ENCODE results near the gene PPFIA2. TPM values are rescaled to one million over a fixed set of nuclear protein-coding genes. Genes with fewer than 3 reads are reported as not detected.

PPFIA2 gene
- total and polyA plus RNA-seq, 9 of the 15 experiments (the other 6 are each of a cell fraction or from before 2014, with no cell fraction given) = not detected

DNA sequence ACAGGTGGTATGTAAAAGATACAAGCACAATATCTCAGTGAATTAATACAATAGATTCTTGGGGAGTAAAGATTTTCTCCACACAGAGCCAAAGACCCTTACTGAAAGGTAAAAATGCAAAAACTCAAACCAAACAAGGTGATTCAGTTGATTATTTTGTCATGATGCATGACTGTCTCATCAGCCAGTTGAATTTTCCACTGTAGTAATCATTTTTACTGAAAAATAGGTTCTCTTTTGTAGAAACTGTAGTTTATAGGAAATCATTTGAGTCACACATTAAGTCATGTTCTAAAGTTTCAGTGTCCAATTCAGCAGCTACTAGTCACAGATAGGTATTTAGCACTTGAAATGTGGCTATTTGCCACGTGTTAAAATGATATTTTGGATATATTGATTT lies 53.6 kb downstream of the PPFIA2 start:
- H3K27me3 ChIP-seq (ENCODE audit: control insufficient read depth in 2 of 2, insufficient read depth in 2 of 2, low read length in 2 of 2) = no peaks in the 10 kb centered on the region
- POLR2A ChIA-PET = no interaction called here
- no peak overlapping the region for H3K4me2 ChIP-seq (ENCODE audit: insufficient read depth, low read length)
- no peaks in the 10 kb centered on the region for H4K20me1 ChIP-seq (replicated peaks; ENCODE audit: control insufficient read depth, insufficient read depth, low read length)
- BruUV-seq (replicated peaks) = no TSS peak
- H3K4me3 ChIP-seq = no peak overlapping the region
- no peaks in the 10 kb centered on the region for H3K4me1 ChIP-seq (replicated peaks in 1 of 2; ENCODE audit: control insufficient read depth in 2 of 2, insufficient read depth in 2 of 2, low read length in 2 of 2)
- TF ChIP-seq FOXJ3 (CRISPR knock-in tag; IDR thresholded peaks at IDR 0.05) = no peak
- TF ChIP-seq FOSL1 (tag; conservative IDR thresholded peaks at IDR 0.05) = no peak
- no peak for TF ChIP-seq ARID1B (IDR thresholded peaks at IDR 0.05)
- no peak for TF ChIP-seq HNRNPK (IDR thresholded peaks at IDR 0.05; ENCODE audit: low read depth, low read length, poor library complexity, severe bottlenecking)
- no peak for ATAC-seq
- in situ Hi-C loops (cut with MboI) (no loop called here), intact Hi-C loops (cut with micrococcal nuclease) (no loop called here)
- 0% methylated on average over 1 of the region's 1 CpG for WGBS (ENCODE audit: insufficient coverage, low coverage, missing lambda C conversion rate)
- FAIRE-seq = no peak
- no peak overlapping the region for H3K9ac ChIP-seq (ENCODE audit: insufficient read depth in 1 of 2, low read depth in 2 of 2, low read length in 2 of 2)
- DNase-seq (ENCODE audit: extremely low read depth in 1 of 4, low spot score in 3 of 4) = no peak
- H3K9me3 ChIP-seq (replicated peaks; ENCODE audit: control insufficient read depth, insufficient read depth, low read depth, low read length) = no peaks in the 10 kb centered on the region
- H3K36me3 ChIP-seq (ENCODE audit: control insufficient read depth, insufficient read depth, low read length) = no peaks in the 10 kb centered on the region
- CTCF ChIA-PET (ENCODE audit: low intra/inter-chr PET ratio) = no interaction called here
- H3K27ac ChIP-seq (ENCODE audit: extremely low read depth, low read depth, low read length) = no peak overlapping the region
- no peak overlapping the region for H2AFZ ChIP-seq (ENCODE audit: low read depth, low read length)
- no peaks in the 10 kb centered on the region for H3K79me2 ChIP-seq (ENCODE audit: control insufficient read depth, insufficient read depth, low read length)
- no peaks in the 10 kb centered on the region for H3K9me1 ChIP-seq (ENCODE audit: control insufficient read depth, insufficient read depth, low read length)

DNA sequence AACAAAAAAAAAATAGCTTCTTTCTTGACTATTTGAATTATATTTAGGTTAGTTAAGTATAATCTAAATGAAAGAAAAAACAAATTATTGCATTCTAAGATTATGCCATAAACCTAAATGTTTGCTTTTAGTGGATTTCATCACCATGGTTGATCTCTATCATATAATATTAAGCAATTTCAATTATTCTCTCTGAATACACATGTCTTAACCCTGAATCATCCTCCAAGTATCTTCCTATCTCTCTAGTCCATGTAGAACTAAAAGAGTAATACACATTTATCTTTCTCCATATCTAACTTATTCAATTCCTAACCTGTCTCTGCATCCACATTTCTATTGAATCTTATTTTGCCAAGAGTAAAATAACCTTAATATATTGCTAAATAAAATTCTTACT lies 59.6 kb downstream of the PPFIA2 start:
- no peak for FAIRE-seq
- in situ Hi-C loops (cut with MboI) (no loop called here), intact Hi-C loops (cut with micrococcal nuclease) (no loop called here)
- Histone ChIP-seq H4K20me1 (replicated peaks; ENCODE audit: control insufficient read depth, insufficient read depth, low read length) (no peaks in the 10 kb centered on the region), H3K9me1 (ENCODE audit: control insufficient read depth, insufficient read depth, low read length) (no peaks in the 10 kb centered on the region), H3K9me3 (replicated peaks; ENCODE audit: control insufficient read depth, insufficient read depth, low read depth, low read length) (no peaks in the 10 kb centered on the region), H3K36me3 (ENCODE audit: control insufficient read depth, insufficient read depth, low read length) (no peaks in the 10 kb centered on the region), H3K27me3 (ENCODE audit: control insufficient read depth in 2 of 2, insufficient read depth in 2 of 2, low read length in 2 of 2) (no peaks in the 10 kb centered on the region), H3K79me2 (ENCODE audit: control insufficient read depth, insufficient read depth, low read length) (no peaks in the 10 kb centered on the region), H2AFZ (ENCODE audit: low read depth, low read length) (no peak overlapping the region), H3K4me2 (ENCODE audit: insufficient read depth, low read length) (no peak overlapping the region), H3K27ac (ENCODE audit: extremely low read depth, low read depth, low read length) (no peak overlapping the region), H3K4me1 (replicated peaks in 1 of 2; ENCODE audit: control insufficient read depth in 2 of 2, insufficient read depth in 2 of 2, low read length in 2 of 2) (no peaks in the 10 kb centered on the region), H3K4me3 (no peak overlapping the region), H3K9ac (ENCODE audit: insufficient read depth in 1 of 2, low read depth in 2 of 2, low read length in 2 of 2) (no peak overlapping the region)
- CTCF ChIA-PET (ENCODE audit: low intra/inter-chr PET ratio) = no interaction called here
- POLR2A ChIA-PET = no interaction called here
- no peak for DNase-seq (ENCODE audit: extremely low read depth in 1 of 4, low spot score in 3 of 4)
- no peak for ATAC-seq
- BruUV-seq (replicated peaks) = no TSS peak
- TF ChIP-seq POLR2G (IDR thresholded peaks at IDR 0.05; ENCODE audit: low read depth, low read length) = no peak
- TF ChIP-seq, protein P1, sequence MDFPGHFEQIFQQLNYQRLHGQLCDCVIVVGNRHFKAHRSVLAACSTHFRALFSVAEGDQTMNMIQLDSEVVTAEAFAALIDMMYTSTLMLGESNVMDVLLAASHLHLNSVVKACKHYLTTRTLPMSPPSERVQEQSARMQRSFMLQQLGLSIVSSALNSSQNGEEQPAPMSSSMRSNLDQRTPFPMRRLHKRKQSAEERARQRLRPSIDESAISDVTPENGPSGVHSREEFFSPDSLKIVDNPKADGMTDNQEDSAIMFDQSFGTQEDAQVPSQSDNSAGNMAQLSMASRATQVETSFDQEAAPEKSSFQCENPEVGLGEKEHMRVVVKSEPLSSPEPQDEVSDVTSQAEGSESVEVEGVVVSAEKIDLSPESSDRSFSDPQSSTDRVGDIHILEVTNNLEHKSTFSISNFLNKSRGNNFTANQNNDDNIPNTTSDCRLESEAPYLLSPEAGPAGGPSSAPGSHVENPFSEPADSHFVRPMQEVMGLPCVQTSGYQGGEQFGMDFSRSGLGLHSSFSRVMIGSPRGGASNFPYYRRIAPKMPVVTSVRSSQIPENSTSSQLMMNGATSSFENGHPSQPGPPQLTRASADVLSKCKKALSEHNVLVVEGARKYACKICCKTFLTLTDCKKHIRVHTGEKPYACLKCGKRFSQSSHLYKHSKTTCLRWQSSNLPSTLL (IDR thresholded peaks at IDR 0.05) = no peak
- TF ChIP-seq, protein P2, sequence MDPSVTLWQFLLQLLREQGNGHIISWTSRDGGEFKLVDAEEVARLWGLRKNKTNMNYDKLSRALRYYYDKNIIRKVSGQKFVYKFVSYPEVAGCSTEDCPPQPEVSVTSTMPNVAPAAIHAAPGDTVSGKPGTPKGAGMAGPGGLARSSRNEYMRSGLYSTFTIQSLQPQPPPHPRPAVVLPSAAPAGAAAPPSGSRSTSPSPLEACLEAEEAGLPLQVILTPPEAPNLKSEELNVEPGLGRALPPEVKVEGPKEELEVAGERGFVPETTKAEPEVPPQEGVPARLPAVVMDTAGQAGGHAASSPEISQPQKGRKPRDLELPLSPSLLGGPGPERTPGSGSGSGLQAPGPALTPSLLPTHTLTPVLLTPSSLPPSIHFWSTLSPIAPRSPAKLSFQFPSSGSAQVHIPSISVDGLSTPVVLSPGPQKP (CRISPR knock-in tag; IDR thresholded peaks at IDR 0.05) = no peak
- no peak for TF ChIP-seq ZNF23 (CRISPR knock-in tag; IDR thresholded peaks at IDR 0.05)
- TF ChIP-seq, protein P3, sequence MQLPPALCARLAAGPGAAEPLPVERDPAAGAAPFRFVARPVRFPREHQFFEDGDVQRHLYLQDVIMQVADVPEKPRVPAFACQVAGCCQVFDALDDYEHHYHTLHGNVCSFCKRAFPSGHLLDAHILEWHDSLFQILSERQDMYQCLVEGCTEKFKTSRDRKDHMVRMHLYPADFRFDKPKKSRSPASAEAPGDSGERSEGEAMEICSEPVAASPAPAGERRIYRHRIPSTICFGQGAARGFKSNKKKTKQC (CRISPR knock-in tag; IDR thresholded peaks at IDR 0.05) = no peak
- TF ChIP-seq HNRNPK (IDR thresholded peaks at IDR 0.05; ENCODE audit: low read depth, low read length, poor library complexity, severe bottlenecking) = no peak
- TF ChIP-seq, protein P4, sequence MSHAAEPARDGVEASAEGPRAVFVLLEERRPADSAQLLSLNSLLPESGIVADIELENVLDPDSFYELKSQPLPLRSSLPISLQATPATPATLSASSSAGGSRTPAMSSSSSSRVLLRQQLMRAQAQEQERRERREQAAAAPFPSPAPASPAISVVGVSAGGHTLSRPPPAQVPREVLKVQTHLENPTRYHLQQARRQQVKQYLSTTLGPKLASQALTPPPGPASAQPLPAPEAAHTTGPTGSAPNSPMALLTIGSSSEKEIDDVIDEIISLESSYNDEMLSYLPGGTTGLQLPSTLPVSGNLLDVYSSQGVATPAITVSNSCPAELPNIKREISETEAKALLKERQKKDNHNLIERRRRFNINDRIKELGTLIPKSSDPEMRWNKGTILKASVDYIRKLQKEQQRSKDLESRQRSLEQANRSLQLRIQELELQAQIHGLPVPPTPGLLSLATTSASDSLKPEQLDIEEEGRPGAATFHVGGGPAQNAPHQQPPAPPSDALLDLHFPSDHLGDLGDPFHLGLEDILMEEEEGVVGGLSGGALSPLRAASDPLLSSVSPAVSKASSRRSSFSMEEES (CRISPR knock-in tag; IDR thresholded peaks at IDR 0.05) = no peak
- no peak for TF ChIP-seq FOS (IDR thresholded peaks at IDR 0.05; ENCODE audit: extremely low read depth, insufficient read length)
- no peak for TF ChIP-seq ZNF583 (CRISPR knock-in tag; IDR thresholded peaks at IDR 0.05)
